Panc1 (cell line): Measurements from ENCODE around the gene STPG1. TPM values are rescaled to one million over a fixed set of nuclear protein-coding genes. Genes with fewer than 3 reads are reported as not detected.

Experiments
- ATAC-seq: fragments of 200-7000 bp; cut with Tn5 transposase; 2 replicates; pipeline ENCODE4 v1.9.1; 2020; ENCODE audit warnings: mild to moderate bottlenecking, moderate library complexity
- BruUV-seq: library from RNA; stranded (reverse); fragments of 400-500 nt; replicated peaks from 2 replicates; lab custom pipeline; 2021; lab: Mats Ljungman, UMichigan
- CTCF ChIA-PET: fragments of 300-600 bp; sonication (Branson Sonifier 250); formaldehyde crosslinking; loops from one replicate; lab custom pipeline; 2022; ENCODE audit warnings: antibody characterized with exemption; lab: Charles Lee
- POLR2A ChIA-PET: fragments of 300-600 bp; sonication (Branson Sonifier 250); formaldehyde crosslinking; loops from one replicate; lab custom pipeline; 2022; ENCODE audit warnings: antibody characterized with exemption; lab: Charles Lee
- DNase-seq: peaks from one replicate; pipeline ENCODE4 v3.0.0-alpha.2; 2010; ENCODE audit warnings: low read depth, low spot score
- H3K27ac ChIP-seq: 2 replicates; pipeline ENCODE4 v1.5.1; 2011; ENCODE audit warnings: mild to moderate bottlenecking, low read length, inconsistent platforms
- H3K27me3 ChIP-seq: fragments of 200-500 bp; sonication (Bioruptor generic); 2 replicates; pipeline ENCODE4 v1.6.0; 2014; ENCODE audit warnings: low read length, inconsistent platforms; ENCODE audit not compliant: control insufficient read depth, insufficient read depth
- H3K36me3 ChIP-seq: fragments of 200-500 bp; sonication (Bioruptor generic); 2 replicates; pipeline ENCODE4 v1.5.1; 2014; ENCODE audit warnings: inconsistent platforms, mild to moderate bottlenecking, low read length, moderate library complexity; ENCODE audit not compliant: control insufficient read depth, insufficient read depth
- H3K4me1 ChIP-seq: 2 replicates; pipeline ENCODE4 v1.5.1; 2011; ENCODE audit warnings: inconsistent platforms, mild to moderate bottlenecking, low read length, moderate library complexity; ENCODE audit not compliant: control insufficient read depth, insufficient read depth
- H3K4me3 ChIP-seq, 2 experiments: 2 replicates each; pipeline ENCODE4 v1.5.1; 2011 to 2012; ENCODE audit warnings: low read depth in 2 of 2, low read length in 2 of 2, mild to moderate bottlenecking in 2 of 2, inconsistent platforms in 1 of 2, moderate library complexity in 1 of 2
- H3K9me3 ChIP-seq: fragments of 200-500 bp; sonication (Bioruptor generic); 2 replicates; pipeline ENCODE4 v1.5.1; 2014; ENCODE audit warnings: low read depth, mild to moderate bottlenecking, inconsistent platforms, low read length, moderate library complexity; ENCODE audit not compliant: control insufficient read depth, insufficient read depth
- CTCF ChIP-seq: fragments of 450-650 bp; IDR thresholded peaks from 2 replicates; pipeline ENCODE4 v1.5.1; 2017; ENCODE audit warnings: mild to moderate bottlenecking
- POLR2AphosphoS5 ChIP-seq: IDR thresholded peaks from 2 replicates; pipeline ENCODE4 v1.6.1; 2012; ENCODE audit warnings: mild to moderate bottlenecking, low read depth, low read length, moderate library complexity
- REST ChIP-seq, 2 experiments: IDR thresholded peaks; 2 replicates each; pipeline ENCODE4 v1.6.1; 2011 to 2012; ENCODE audit warnings: low read depth in 2 of 2, control low read depth in 1 of 2, low read length in 1 of 2, mild to moderate bottlenecking in 1 of 2, moderate library complexity in 1 of 2; ENCODE audit not compliant: insufficient read depth in 1 of 2
- SIN3A ChIP-seq: IDR thresholded peaks from 2 replicates; pipeline ENCODE4 v1.6.1; 2012; ENCODE audit warnings: low read depth, mild to moderate bottlenecking, low read length, moderate library complexity, borderline replicate concordance; ENCODE audit not compliant: insufficient read depth
- TCF7L2 ChIP-seq: IDR thresholded peaks from 2 replicates; pipeline ENCODE4 v1.6.1; 2011; ENCODE audit warnings: mild to moderate bottlenecking, low read depth, low read length, inconsistent platforms
- in situ Hi-C: cut with HindIII; loops from 2 replicates; pipeline ENCODE4 v1.10.0; 2016; ENCODE audit warnings: low sequenced_read_pairs, low pct_unique_long_range_greater_than_20kb
- intact Hi-C: fragments of 100-400 bp; cut with micrococcal nuclease; formaldehyde crosslinking; loops from one replicate; pipeline ENCODE4 v1.10.0; 2022; ENCODE audit not compliant: unreplicated experiment
- total RNA-seq: library from RNA; stranded (reverse); gene quantifications from one replicate; pipeline ENCODE4 v1.2.1, GENCODE V29; 2021; ENCODE audit not compliant: unreplicated experiment

STPG1 gene
- total RNA-seq, 1 experiment from 2014 or later, result 9.9 TPM

GRCh38 chr1:24437631-24438396, 24.2 kb upstream of the STPG1 start:
- in situ Hi-C loops (no loop called here), intact Hi-C loops (no loop called here)
- no TSS peak for BruUV-seq
- no peak for ATAC-seq
- H3K36me3 ChIP-seq, result no peaks in the 10 kb centered on the region
- no peaks in the 10 kb centered on the region for H3K4me1 ChIP-seq
- H3K27ac ChIP-seq, result no peak overlapping the region
- no peak for TF ChIP-seq CTCF
- no peak for TF ChIP-seq TCF7L2
- TF ChIP-seq REST (IDR thresholded peaks at IDR 0.05; ENCODE audit: insufficient read depth in 1 of 2, low read depth in 2 of 2, low read length in 1 of 2), result no peak
- no peak for TF ChIP-seq POLR2AphosphoS5
- no peak for TF ChIP-seq SIN3A
- no peaks in the 10 kb centered on the region for H3K9me3 ChIP-seq
- no peaks in the 10 kb centered on the region for H3K27me3 ChIP-seq
- ChIA-PET POLR2A (no interaction called here), CTCF (no interaction called here)
- no peak overlapping the region for H3K4me3 ChIP-seq
- DNase-seq, result no peak

GRCh38 chr1:24435782-24436365, 22.3 kb upstream of the STPG1 start:
- no TSS peak for BruUV-seq
- Histone ChIP-seq H3K36me3 (no peaks in the 10 kb centered on the region), H3K4me1 (no peaks in the 10 kb centered on the region), H3K27ac (no peak overlapping the region), H3K27me3 (no peaks in the 10 kb centered on the region), H3K9me3 (no peaks in the 10 kb centered on the region), H3K4me3 (no peak overlapping the region)
- ChIA-PET CTCF (interaction anchor here (0.6 kb wide), 1 partner anchor 395 kb away, joined by 5 read pairs; no protein-coding TSS in a partner anchor), POLR2A (no interaction called here)
- intact Hi-C loops, result no loop called here
- no peak for ATAC-seq
- in situ Hi-C loops, result no loop called here
- TF ChIP-seq REST (IDR thresholded peaks at IDR 0.05; ENCODE audit: insufficient read depth in 1 of 2, low read depth in 2 of 2, low read length in 1 of 2) (no peak), TCF7L2 (no peak), SIN3A (no peak)
- DNase-seq, result no peak
